GM19238 (cell line): ENCODE results near the gene NECTIN4.
"Not testable (repeated sequence)": the region's sequence is repeated elsewhere in the genome, so short reads cannot be mapped to it uniquely, and the experiment has no call there.

Source experiments
- DNase-seq: peaks from one replicate; pipeline ENCODE4 v3.0.0; 2011; ENCODE audit warnings: low spot score; ENCODE audit not compliant: insufficient read length

NECTIN4 gene

GRCh38 chr1:161031874-161032273 is 57.5 kb downstream of the NECTIN4 start:
- DNase-seq: no peak

- DNase-seq: not testable (repeated sequence)
These were observed 59.9 kb downstream of the NECTIN4 start for GRCh38 chr1:161029466-161029865.

- not testable (repeated sequence) for DNase-seq
These were observed 62.4 kb downstream of the NECTIN4 start for GRCh38 chr1:161026954-161027353.

GRCh38 chr1:161022432-161022831 is 66.9 kb downstream of the NECTIN4 start:
- not testable (repeated sequence) for DNase-seq

GRCh38 chr1:161021970-161022353 is 67.4 kb downstream of the NECTIN4 start:
- DNase-seq: no peak

GRCh38 chr1:161021165-161021969 is 68.0 kb downstream of the NECTIN4 start:
- peak; percentile 97 for DNase-seq
